Liver (tissue), 3 donors: ENCODE data around the gene MAGI1.

Experiments
- ATF3 ChIP-seq: IDR thresholded peaks from 2 replicates; pipeline ENCODE4 v1.6.1; 2016; ENCODE audit warnings: antibody characterized with exemption
- CTCF ChIP-seq: fragments of 150-350 bp; IDR thresholded peaks from 2 replicates; pipeline ENCODE4 v1.5.1; 2017; ENCODE audit warnings: improper control_type of control experiment, low read depth, low read length; ENCODE audit not compliant: missing input control
- EGR1 ChIP-seq, 2 donors: IDR thresholded peaks; 2 replicates each; pipeline ENCODE4 v1.6.1; 2016 to 2018; ENCODE audit warnings: antibody characterized with exemption in 2 of 2, low read depth in 2 of 2
- FOXA1 ChIP-seq: IDR thresholded peaks from 2 replicates; pipeline ENCODE4 v1.6.1; 2016; ENCODE audit warnings: antibody characterized with exemption
- GABPA ChIP-seq, 2 donors: IDR thresholded peaks in 1 of 2; conservative IDR thresholded peaks in 1 of 2; 2 replicates each; pipeline ENCODE4 v1.6.1; 2016; ENCODE audit warnings: antibody characterized with exemption in 2 of 2, mild to moderate bottlenecking in 1 of 2, moderate library complexity in 1 of 2
- JUND ChIP-seq, 2 donors: IDR thresholded peaks; 2 replicates each; pipeline ENCODE4 v1.6.1; 2016; ENCODE audit warnings: antibody characterized with exemption in 2 of 2
- MAX ChIP-seq: IDR thresholded peaks from 2 replicates; pipeline ENCODE4 v1.6.1; 2016; ENCODE audit warnings: antibody characterized with exemption
- REST ChIP-seq: IDR thresholded peaks from 2 replicates; pipeline ENCODE4 v1.6.1; 2016; ENCODE audit warnings: antibody characterized with exemption, mild to moderate bottlenecking
- SP1 ChIP-seq: IDR thresholded peaks from 2 replicates; pipeline ENCODE4 v1.6.1; 2018; ENCODE audit warnings: antibody characterized with exemption, mild to moderate bottlenecking
- TAF1 ChIP-seq: conservative IDR thresholded peaks from 2 replicates; pipeline ENCODE4 v1.6.1; 2016; ENCODE audit warnings: antibody characterized with exemption, mild to moderate bottlenecking
- YY1 ChIP-seq: IDR thresholded peaks from 2 replicates; pipeline ENCODE4 v1.6.1; 2016; ENCODE audit warnings: antibody characterized with exemption, mild to moderate bottlenecking
- donor health status: healthy.
- donor health status: healthy.

GRCh38 chr3:66014651-66015050 is 24.1 kb downstream of the MAGI1 start:
- no peak for TF ChIP-seq CTCF
- TF ChIP-seq YY1 = no peak
- no peak for TF ChIP-seq EGR1 (IDR thresholded peaks at IDR 0.05; ENCODE audit: low read depth in 2 of 2)
- no peak for TF ChIP-seq JUND (IDR thresholded peaks at IDR 0.05)
- no peak for TF ChIP-seq TAF1
- no peak for TF ChIP-seq MAX
- TF ChIP-seq FOXA1 = no peak
- TF ChIP-seq ATF3 = no peak
- no peak for TF ChIP-seq REST
- no peak for TF ChIP-seq GABPA (IDR thresholded peaks at IDR 0.05 in 1 of 2, conservative IDR thresholded peaks at IDR 0.05 in 1 of 2)
- TF ChIP-seq SP1 = no peak
